NCI-H524 (cell line): ENCODE data around the gene RHBDD3.
A peak's percentile ranks its signal among the peaks of the same experiment; 100 is the strongest.

Experiments used
- DNase-seq, 2 experiments: peaks; one replicate each; lab custom pipeline; 2025; lab: John Stamatoyannopoulos, UW

The RHBDD3 gene

DNA sequence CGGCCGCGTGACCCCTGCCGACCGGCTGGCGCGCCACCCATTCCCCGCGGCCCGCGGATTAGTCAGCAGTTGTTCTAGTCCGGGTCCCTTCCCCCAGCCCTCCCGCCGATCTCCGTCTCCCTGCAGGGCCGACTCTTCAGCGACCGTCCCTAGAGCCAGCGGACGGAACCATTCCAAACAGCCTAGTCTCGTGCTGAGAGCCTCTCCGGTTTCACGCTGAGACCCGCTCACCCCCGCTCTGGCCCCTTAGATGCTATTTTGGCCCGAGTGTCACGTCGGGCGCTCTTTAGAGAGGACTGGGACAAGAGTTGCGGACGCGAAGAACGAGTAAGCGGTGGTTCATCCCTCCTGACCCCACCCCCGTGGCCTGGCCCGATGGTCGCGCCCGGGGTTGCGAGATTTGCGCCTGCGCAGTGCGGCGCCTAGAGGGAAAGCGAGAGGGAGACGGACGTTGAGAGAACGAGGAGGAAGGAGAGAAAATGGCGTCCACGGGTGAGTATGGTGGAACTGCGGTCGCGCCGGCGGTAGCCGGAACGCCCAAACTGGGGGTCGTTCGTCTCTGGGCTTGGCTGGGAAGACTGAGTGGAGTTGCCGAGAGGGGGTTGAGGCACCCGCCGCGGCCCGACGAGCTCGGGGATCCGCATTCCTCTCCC is at the start of gene RHBDD3, which contains the start of gene EWSR1:
RHBDD3 (minus strand) TSS at position 124 of the 653 bp plus-strand sequence. CDS start 2,355 bp downstream, outside the sequence.
EWSR1 (plus strand) TSS at position 411 of the 653 bp plus-strand sequence; CDS start at position 480, 69 bp downstream.
- peak; percentile 95 to 96 for DNase-seq

DNA sequence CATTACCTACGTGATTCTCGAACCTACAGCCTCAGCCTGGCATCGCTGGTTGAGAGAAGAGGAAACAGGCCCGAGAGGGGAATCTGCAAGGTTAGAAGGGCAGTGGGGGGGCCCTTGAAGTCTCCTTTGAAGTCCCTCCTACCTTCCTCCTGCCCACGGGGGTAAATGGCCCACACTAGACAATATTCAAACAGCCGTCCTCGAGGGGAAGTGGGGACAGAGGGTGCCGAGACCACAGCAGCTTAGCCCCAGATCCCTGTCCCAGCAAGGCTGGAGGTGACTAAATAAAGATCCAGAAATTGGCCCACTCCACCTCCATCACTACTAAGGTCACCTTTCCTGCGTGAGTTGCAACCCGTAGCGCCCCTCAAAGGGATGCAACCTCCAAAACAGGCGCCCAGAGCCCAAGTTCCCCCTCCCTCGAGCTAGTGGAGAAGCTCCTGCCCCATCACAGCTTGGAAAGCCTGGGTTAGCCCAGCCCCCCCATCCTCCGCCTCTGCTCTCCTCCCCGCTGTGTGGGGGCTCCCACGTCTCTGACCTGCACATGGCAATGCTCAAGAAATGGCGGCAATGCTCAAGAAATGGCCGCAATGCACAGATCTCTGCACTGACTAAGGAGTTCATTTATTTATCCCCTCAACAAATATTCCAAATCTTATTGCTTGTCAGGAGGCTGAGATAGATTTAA is 48.5 kb upstream of the RHBDD3 start:
- DNase-seq = no peak

DNA sequence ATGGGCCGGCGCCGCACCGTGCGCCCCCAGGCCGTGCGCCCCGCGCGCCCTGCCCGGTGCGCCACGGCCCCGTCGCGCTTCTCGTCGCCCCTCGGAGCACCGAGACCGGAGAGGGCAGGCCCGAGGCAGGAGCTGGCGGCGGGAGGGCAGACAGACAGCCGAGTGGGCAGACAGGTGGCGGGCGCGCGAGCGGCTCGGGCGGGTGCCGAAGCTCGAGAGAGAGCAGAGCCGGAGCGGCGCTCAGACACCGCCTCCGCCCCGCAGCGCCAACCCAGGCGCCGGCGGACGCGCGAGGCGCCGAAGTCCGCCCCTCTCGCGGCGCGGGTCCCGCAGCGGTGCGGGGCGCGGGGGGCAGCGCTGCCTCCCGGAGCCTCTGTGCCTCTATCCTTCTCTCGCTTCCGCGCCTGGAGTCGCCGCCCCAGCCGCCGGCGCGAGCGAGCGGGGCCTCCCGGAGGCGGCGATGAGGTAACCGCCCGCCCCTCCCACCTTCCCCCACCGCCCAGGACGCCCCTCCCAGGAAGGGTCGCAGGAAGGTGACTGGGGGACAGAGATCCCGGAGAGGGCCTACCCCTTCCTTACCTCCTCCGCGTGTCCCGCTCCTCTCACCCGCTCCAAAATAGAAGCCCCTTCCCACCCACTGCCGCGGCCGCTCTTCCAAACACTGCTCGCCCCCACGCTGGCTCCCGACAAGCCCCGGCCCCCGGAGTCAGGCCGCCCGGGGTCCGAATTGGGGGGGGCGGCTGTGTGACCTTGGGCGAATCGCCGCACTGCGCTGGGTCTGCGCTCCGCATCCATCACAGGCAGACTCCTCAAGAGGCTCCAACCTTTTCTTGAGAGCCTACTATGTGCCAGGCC is 47.7 kb upstream of the RHBDD3 start, which contains the start of gene RASL10A:
RASL10A (minus strand) TSS at position 412 of the 855 bp plus-strand sequence. CDS start 451 bp downstream, outside the sequence.
- peak in 1 of 2 experiments; percentile 26 for DNase-seq

- DNase-seq = peak in 1 of 2 experiments; percentile 34
Measured at GRCh38 chr22:29314537-29315285, 46.9 kb upstream of the RHBDD3 start.

DNA sequence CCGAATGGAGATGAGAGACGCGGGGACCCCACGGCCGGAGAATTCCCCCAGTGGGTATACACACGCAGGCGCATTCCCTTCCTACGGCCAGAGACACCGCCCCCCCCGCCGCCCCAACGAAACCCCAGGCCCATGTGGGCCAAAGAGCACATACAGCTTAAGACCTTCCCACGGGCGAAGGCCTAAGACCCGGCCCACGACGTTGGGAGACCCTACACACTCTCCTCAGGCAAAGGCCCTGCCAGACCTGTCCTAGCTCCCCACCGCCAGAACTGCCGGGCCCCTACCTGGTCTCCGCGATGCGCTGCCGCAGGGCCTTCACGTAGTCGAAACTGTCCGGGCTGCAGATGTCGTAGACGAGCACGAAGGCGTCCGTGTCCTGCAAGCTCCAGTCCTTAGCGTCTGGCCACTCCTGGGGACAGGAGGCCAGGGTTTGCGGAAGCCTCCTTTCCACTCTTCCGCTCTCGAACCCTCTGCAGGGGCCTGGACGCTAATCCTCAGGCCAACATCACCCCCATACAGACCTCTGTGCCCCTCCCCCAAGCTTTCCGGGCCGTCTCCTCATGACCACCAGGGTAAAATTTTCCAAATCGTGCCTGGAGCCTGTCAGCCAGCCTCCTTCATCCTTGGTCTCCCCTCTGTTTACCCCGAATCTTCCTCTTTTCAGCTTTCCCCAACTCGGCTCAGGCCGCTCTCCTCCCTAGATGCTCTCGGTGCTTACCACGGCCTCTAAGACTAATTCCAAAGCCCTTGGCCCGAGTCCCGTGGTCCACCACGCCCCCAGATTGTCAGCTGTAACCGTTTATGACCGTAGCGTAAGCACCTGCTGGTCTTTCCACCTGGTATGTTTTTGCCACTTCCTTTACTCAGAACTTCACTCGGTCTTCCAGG is 46.0 kb upstream of the RHBDD3 start:
- DNase-seq = peak in 1 of 2 experiments; percentile 46

DNA sequence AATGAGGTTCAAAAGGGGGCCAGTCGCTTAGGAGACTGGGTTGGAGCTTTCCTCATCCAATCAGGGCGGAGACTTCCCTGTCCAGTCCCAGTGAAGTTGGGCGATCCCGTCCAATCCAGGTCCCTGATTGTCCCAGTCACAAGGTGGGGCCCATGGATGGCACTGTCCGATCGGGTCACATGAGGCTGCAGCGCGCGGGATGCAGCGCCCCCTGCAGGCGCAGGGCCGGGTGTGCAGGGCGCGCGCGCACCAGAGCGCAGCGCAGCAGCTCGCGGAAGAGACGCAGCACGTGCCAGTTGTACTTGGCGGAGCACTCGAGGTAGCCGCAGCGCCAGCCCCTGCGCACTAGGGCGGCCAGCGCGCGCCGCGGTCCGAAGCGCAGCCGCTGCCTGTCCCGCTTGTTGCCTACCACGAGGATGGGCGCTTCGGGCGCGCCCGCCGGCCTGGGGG is 45.4 kb upstream of the RHBDD3 start:
- DNase-seq = peak; percentile 29 to 67

- no peak for DNase-seq
Measured at GRCh38 chr22:29312218-29313125, 44.7 kb upstream of the RHBDD3 start.

DNA sequence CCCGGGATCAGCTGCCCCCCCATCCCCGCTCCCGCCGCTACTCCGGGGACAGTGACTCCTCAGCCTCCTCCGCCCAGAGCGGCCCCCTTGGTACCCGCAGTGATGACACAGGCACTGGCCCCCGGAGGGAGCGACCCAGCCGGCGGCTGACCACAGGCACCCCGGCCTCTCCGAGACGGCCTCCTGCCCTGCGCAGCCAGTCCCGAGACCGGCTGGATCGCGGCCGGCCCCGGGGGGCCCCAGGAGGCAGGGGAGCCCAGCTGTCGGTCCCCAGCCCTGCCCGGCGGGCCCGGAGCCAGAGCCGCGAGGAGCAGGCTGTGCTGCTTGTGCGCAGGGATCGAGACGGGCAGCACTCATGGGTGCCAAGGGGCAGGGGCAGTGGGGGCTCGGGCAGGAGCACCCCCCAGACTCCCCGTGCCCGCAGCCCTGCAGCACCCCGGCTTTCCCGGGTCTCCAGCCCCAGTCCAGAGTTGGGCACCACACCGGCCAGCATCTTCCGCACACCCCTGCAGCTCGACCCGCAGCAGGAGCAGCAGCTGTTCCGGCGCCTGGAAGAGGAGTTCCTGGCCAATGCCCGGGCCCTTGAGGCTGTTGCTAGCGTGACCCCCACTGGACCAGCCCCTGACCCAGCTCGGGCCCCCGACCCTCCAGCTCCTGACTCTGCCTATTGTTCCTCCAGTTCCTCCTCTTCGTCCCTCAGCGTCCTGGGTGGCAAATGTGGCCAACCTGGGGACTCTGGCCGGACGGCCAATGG is 43.9 kb upstream of the RHBDD3 start:
- DNase-seq = peak in 1 of 2 experiments; percentile 40

- DNase-seq = peak; percentile 26 to 67
Measured at GRCh38 chr22:29310863-29311339, 43.1 kb upstream of the RHBDD3 start.

DNA sequence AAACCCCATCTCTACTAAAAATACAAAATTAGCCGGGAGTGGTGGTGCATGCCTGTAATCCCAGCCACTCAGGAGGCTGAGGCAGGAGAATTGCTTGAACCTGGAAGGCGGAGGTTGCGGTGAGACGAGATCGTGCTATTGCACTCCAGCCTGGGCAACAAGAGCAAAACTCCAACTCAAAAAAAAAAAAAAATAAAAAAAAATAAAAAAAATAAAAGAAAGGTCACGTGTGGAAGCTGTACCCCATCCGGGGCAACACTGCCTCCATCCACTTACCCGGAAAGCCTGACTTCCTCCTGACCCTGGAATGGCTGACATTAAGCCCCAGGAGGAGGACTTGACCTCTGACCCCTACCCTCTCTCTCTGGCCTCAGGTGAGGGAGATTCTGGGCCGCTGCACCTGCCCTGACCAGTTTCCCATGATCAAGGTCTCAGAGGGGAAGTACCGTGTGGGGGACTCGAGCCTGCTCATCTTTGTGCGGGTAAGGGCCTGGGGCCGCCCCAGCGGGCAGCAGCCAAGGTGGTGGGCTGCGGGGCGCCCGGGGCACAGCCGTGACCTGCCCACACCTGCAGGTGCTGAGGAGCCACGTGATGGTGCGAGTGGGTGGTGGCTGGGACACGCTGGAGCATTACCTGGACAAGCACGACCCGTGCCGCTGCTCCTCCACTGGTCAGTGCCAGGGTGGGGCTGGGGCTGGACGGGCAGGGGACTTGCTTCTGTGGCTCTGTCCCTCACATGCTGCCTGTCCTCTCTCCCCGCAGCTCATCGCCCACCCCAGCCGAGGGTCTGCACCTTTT is 42.5 kb upstream of the RHBDD3 start:
- DNase-seq = no peak

GRCh38 chr22:29309332-29310064 is 41.7 kb upstream of the RHBDD3 start:
- DNase-seq = no peak

- no peak for DNase-seq
Measured at GRCh38 chr22:29308791-29309262, 41.0 kb upstream of the RHBDD3 start.

GRCh38 chr22:29308148-29308790 is 40.5 kb upstream of the RHBDD3 start:
- DNase-seq = no peak

- no peak for DNase-seq
Measured at GRCh38 chr22:29307596-29308147, 39.9 kb upstream of the RHBDD3 start.

DNA sequence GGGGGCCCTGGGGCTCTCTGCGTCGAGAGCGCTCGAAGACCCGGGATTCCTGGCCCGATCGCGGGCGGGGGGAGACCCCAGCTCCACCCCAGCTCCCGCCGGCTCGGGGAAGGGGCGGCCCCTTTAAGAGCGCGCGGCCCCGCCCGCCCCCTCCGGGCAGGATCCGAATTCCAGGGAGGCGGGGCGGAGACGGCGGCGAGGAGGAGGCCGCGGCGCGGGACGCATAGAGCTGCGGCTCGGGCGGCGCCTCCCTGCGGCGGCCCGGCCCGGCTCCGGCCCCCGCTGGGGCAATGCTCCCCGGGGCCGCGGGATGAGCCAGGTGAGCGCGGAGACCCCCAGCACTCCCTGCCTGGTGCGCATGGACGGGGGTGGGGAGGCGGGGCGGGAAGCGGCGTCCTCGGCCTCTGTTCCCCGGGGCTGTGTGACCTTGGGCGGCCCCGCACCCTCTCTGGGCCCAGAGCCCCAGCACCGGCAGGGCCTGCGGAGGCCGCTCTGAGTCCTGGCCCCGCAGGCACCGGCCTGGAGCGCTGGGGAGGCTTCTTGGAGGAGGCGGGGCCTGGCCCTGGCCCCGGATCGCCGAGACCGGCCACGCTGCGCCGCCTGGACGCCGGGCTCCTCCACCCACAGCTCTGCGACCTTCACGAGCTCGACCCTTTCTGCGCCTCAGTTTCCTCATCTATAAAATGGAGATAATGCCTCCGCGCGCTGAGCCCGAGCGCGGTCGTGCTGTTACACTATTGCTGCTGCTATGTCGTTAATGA is 39.2 kb upstream of the RHBDD3 start:
- peak; percentile 41 to 66 for DNase-seq
